NCI-H128 (cell line): ENCODE results near the gene BOK.
"Not testable (repeated sequence)": the region's sequence is repeated elsewhere in the genome, so short reads cannot be mapped to it uniquely, and the experiment has no call there.

ENCODE experiments used
- DNase-seq: peaks from one replicate; lab custom pipeline; 2025; ENCODE audit not compliant: unreplicated experiment; lab: John Stamatoyannopoulos, UW

BOK gene

DNA sequence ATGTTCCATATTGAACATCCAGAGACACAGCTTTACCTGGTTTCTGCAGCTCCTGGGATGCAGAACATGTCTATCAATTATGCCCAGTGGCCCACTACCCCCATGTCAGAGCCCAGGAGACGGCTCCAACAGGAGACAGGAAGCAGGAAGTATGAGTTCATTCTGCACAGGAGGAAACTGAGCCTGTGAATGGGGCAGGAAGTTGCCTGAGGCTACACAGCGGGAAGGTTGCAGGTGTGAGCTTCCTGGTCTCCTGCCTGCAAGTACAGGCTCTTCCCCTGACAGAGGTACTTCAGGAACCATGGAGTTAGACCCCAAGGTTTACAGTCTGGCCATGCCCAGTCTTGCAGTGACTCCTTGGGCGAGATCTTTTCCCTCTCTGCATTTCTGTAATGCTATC, 2.8 kb upstream of the BOK start:
- no peak for DNase-seq

DNA sequence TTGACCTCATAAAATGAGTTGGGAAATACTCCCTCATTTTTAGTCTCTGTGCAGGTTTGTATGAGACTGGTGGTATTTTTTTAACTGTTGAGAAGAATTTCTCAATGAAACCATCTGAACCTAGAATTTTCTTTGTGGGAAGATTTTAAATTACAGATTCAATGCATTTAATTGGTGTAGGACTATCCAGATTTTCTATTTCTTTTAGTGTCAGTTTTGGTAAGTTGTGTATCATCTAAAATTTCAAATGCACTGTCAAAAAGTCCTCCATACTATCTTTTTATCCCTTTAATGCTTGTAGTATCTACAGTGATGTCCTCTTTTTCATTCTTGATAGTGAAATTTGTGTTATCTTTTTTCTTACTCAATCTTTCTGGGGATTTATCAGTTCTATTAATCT, 1.8 kb upstream of the BOK start:
- DNase-seq: no peak

DNA sequence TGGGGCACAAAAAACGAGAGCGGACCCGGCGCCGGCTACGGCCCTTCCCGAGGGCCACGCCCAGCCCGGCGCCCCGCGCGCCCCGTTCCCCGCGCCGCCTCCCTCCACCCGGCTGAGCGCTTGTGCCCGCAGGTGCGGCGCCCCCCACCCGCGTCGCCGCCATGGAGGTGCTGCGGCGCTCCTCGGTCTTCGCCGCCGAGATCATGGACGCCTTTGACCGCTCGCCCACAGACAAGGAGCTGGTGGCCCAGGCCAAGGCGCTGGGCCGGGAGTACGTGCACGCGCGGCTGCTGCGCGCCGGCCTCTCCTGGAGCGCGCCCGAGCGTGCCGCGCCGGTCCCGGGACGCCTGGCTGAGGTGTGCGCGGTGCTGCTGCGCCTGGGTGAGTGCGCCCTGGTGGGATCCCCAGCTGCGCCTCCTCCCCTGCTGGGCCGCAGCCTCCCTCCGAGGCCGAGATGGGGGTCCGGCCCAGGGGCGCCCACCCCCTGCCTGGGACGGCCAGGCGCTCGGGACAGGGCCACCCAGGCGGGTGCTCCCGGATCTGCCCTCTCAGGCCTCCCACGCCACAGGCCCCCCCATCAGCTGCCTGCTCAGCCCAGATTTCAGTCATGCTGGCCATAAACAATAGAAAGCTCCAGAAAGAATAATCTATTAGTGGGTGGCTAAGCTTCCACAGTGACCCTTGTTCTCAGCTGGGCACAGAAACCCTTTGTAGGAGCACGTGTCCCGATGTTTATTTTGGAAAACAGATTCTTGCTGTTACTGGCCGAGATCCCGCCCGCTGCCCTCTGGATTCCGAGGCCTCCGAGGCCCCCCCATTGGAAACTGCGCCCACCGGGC, 997 bp downstream of the BOK start:
- DNase-seq: no peak

DNA sequence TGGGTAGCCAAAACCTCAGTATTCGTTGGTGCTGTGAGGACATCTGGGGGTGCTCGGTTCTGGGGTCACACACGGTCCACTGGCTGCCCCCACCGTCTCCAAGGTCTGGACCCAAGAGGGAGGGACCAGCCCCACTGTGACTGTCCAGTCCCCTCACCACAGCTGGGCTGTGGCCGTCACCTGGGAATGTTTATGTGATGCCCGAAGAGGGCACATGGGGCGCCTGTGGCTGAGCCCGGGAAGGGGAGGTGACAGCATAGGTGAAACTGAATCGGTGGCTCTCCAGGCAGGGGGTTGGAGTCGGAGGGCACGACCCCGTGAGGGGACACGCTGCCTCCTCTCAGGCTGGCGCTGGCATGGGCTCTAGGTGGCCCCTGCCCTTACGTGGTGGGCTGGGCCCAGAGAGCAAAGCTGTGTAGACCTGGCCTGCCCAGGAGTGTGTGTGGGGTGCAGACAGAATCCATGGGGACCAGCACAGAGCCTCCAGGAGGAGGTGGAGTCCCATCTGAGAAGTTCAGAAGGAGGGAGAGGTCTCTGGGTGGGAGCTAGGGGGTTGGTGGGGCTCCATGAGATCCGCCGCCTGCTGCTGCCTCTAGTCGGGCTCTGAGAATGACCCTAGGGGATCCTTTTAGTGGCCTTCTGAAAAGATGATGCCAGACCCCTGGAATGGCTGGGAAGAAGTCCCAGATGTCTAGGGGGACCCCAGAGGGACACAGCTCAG, 1.8 kb downstream of the BOK start:
- DNase-seq: no peak

DNA sequence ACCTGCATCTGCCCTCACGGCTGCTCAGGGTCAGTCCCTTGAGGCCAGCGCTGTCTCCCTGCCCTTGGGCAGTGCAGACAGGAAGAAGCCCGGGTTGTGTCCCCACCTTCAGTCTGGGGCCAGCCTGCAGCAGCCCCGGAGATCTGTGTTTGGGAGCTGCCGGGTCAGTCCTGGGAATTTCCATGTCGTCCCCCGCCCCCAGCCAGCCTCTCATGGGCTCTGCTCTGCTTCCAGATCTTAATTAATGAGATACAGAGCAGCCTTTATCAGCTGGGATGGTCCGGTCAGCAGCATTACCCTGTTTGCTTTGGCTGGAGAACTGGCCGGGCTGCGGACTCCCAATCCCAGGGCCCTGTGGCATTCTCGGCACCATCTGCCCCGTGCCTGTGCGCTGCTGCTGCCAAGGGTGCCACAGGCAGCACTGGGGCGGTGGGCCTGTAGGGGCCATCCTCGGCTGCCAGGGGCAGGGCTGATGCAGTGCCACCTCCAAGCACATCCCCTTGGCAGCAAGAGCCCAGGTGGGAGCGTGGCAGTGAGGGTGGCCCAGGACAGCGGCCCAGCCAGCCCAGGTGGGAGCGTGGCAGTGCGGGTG, 2.4 kb downstream of the BOK start:
- no peak for DNase-seq

DNA sequence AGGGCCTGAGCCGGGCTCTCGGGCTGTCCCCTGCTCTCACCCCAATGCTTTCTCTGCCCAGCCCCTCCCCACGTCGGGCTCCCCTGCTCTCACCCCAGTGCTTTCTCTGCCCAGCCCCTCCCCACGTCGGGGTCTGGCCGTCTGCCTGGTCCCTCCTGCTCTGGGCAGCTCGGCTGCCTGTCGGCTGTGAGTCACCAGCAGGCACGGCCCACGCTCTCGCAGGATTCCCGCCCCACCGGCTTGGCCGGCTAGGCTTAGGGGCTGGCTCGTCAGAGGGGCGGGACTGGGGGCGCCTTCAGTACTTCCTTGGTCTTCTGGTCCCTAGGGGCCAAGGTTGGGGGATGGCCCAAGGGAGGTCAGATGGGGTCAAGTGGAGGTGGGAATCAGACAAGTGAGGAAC, 3.3 kb downstream of the BOK start:
- DNase-seq: no peak

DNA sequence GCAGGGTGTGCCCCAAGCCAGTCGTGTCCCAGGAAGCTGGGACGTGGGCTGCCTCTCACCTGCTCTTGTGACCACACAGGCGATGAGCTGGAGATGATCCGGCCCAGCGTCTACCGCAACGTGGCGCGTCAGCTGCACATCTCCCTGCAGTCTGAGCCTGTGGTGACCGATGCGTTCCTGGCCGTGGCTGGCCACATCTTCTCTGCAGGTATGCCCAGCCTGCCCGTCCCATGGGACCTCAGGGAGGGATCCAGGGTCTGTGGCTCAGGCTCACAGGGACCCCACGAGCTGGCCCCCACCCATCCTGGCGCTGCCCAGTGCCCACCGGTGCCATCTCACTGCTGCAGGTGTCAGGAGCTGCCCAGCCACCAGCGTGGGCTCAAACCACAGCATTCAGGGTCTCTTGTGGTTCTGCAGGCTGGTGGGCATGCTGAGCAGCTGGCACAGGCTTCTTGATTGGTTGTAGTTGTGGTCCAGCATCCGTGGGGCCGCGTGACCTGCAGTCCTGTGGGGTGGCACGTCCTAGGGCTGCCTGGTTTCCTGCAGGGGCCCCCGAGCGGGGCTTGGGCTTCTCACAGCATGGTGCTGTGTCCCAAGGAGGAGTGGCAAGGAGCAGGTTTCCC, 3.8 kb downstream of the BOK start:
- no peak for DNase-seq

DNA sequence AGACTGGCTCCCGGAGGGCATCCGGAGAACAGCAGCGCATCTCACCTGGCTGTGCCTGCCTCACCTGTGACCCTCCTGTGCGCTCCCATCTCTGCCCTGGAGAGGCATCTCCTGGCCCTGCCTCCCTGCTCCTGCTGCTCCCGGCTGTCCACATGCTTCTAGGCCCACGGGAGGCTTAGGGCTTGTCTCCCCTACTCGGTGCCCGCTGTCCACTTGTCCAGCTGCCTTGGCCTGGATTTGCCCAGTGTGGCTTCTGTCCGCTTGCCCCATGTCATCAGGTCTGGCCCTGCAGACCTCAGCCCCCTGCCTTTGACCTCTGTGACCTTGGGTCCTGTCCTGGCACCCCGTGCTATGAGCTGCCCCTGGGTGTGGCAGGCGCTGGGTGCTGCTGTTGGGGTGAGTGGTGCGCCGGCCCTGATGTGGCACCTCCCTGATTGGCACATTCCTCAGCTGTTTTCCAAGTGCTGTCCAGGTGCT, 4.5 kb downstream of the BOK start:
- no peak for DNase-seq

DNA sequence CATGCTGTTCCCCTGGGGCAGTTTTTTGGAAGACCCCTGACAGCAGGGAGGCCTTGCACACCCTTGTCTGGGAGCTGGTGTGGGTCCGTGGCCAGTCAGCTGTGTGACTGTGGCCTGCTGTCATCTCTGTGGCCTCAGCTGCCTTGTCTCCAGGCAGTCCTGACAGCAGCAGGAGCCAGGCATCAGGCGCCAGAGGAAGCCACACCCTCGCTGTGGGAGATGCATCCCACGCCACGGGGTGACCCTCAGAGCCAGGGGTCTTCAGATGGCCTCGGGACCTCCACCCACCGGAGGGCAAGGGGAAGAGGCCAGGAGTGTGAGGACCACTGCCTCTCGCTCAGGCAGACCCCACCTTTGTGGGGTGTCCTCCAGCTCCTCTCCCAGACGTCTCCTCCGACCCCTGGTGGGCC, 5.0 kb downstream of the BOK start:
- DNase-seq: no peak

DNA sequence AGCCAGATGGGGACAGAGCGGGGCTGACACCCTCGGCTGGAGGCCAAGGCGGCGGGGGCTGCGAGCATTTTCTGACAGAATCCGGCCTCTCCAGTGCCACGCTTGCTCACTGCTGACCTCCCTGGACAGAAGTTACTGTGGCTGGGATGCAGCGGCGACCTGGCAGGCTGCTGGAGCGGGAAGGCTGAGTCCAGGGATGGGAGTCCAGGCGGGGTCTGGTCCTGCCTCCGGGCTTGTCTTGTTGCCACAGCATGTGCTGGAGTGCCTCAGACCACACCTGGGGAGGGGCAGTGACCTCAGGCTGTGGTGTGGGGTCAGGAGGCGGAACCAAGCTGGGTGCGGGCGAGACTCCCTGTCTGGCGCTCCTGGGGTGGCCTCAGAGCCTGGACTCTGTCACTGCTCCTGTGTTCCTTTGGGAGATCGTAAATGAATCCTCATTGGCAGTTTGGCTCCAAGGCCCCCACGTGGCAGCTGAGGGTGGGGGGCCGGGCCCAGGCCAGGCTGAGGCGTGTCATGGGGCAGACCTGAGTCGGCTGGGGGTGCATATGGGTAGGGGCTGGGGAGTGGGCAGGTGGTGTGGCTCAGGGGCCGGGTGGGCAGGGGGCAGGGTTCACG, 5.5 kb downstream of the BOK start:
- no peak for DNase-seq

DNA sequence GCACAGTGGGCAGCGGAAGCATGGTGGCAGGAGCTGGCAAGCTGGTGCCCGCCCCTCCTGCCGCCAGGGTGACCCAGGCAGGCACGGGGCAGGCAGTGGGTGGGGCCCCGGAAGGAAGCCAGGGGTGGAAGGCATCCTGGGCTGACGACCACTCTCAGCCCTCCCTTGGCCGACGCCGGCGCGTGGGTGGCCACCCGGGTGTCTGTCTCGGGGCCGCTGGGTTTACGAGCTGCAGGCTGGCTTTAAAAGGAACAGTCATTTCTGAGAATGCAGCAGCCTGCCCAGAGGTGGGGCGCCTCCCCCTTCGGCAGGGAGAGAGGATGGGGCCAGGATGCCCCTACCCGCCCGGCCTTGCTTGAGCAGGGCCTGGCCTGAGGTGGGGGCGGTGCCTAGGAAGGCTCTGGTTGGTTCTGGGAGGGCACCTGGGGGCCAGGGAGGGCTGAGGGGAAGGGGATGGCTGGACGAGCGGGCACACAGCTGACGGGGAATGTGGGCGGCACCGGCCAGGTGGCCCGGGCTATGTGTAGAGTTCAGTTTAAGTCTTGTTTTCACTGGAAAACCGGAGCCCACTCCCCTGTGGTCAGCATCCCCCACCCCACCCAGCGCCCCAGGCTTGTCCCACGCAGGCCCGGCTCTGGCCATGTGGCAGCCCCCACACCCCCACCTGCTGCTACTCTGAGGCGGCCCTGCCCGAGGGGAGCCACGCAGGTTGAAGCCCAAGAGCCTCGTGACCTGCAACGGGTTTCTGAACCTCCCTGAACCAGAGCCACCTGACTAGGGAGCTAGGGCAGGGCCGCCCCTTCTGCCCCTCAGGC, 6.3 kb downstream of the BOK start:
- DNase-seq: no peak

DNA sequence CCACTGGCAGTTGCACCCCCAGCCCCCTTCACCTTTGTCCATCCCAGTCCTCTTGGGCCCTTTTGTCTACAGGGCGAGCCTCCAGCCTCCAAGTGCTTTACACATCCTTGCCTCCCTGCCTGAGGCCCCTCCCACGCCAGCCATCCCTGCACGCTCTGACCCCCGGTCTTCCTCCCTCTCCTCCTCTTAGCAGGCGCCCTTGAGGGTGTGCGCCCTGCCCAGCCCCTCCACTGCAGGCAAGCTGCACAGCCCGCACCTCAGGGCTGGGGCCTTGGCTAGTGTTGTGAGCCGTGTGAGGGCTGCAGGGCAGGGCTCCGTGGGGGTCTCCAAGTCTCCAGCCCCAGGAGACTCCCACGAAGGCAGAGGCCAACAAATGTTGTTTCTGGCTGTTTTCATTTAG, 6.9 kb downstream of the BOK start:
- DNase-seq: no peak

DNA sequence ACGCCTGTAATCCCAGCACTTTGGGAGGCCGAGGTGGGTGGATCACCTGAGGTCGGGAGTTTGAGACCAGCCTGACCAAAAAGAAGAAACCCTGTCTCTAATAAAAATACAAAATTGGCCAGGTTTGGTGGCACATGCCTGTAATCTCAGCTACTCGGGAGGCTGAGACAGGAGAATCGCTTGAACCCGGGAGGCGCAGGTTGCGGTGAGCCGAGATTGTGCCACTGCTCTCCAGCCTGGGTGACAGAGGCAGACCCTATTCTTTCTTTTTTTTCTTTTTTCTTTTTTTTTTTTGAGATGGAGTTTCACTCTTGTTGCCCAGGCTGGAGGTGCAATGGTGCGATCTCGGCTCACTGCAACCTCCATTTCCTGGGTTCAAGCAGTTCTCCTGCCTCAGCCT, 7.5 kb downstream of the BOK start:
- not testable (repeated sequence) for DNase-seq

DNA sequence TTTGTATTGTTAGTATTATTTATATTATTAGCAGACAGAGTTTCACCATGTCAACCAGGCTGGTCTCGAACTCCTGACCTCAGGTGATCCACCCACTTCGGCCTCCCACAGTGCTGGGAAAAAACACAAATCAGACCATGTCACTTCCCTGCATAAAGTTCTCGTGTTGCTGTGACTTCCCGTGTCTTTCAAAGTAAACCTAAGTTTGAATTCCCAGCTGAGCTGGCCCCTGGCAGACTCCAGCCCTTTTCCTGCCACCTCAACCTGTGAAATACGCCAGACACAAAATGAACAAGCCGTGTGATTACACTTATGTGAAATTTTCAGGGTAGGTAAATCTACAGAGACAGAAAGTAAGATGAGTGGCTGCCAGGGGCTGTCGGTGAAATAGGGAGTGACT, 7.9 kb downstream of the BOK start:
- DNase-seq: no peak

DNA sequence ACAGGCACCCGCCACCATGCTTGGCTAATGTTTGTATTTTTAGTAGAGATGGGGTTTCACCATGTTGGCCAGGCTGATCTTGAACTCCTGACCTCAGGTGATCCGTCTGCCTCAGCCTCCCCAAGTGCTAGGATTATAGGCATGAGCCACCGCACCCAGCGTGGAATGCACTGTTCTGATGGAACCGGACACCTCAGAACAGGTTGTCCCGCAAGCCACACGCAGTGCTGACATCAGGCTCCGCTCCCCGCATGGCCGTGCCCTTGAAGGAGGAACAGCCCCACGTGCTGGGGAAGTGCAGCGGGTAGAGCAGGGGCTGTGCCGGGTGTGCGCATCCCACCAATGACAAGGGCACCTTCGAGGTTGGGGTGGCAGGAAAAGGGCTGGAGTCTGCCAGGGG, 8.7 kb downstream of the BOK start:
- not testable (repeated sequence) for DNase-seq

DNA sequence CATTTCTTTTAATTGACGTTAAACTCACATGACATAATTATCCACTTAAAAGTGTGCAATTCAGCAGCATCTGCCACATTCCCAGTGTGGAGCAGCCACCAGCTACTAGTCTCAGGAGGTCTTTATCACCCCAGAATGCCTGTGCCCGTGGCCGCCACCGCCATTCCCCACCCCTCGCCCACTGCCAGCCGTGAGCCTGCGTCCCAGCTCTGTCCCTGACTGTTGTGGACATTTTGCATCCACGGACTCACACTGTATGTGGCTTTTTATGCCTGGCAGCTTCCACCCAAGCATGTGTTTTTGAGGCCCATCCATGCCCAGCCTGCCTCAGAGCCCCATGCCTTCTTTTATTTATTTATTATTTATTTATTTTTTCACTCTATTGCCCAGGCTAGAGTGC, 9.2 kb downstream of the BOK start:
- no peak for DNase-seq

DNA sequence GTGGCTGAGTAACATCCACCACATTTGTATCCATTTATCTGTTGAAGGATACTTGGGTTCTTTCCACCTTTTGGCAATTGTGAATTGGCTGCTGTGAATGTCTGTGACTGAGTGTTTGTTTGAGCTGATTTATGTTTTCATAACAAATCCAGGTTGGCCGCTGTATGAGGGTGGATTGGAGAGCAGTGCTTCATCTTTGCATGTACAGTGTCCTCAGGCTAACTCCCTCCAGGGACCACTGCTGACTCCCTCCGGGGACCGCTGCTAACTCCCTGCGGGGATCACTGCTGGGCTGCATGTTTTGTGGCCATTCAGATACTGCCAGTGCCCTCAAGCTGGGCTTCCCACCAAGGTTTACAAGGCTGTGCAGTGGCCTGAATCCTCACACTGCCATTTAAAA, 10.2 kb downstream of the BOK start:
- no peak for DNase-seq

DNA sequence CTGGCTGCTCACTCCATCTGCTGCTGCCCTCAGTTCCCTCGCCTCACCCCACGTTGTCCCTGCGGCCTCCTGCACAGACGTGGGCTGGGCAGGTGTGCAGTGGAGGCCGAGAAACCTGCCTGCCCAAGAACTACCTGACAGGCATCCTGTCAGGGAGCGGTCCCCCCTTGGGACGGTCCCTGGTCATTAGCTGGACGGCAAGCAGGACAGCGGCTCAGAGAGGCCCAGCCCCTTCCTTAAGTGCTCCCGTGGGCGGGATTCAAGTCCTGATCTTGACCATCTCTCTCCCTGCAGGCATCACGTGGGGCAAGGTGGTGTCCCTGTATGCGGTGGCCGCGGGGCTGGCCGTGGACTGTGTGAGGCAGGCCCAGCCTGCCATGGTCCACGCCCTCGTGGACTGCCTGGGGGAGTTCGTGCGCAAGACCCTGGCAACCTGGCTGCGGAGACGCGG, 11.3 kb downstream of the BOK start:
- no peak for DNase-seq

DNA sequence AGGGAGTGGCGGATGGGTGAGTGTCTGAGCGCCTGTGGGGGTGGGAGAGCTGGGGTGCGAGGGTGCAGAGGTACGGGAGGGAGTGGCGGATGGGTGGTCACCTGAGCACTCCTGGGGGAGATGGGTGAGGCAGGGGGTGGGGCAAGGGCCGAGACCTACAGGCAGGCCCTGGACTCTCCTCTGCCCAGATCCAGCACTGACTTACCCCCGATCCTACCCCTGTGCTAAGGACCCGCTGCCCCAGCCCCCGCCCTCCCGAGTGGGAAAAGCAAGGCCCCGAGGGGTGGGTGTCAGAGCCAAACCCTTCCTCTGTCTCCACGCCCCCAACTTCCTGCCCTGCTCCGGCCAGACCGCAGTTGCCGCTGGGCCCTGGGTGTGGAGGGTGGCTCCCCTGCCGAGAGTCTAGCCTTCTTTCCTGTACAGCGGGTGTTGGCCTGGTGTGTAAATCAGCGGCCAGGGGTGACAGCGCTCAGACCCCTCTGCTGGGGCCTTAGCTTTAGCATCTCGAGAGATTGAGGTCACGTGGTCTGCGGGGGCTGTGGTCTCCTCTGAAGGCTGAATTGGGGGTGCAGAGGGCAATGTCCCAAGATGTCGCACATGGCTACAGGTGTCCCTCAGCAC, 12.5 kb downstream of the BOK start:
- no peak for DNase-seq
